ENCODE data around the gene MARK1.

- TF ChIP-seq CTCF (IDR thresholded peaks at IDR 0.05) = peak; percentile 68 to 83 (median 80)
- TF ChIP-seq POLR2A (IDR thresholded peaks at IDR 0.05) = no peak
Observed at GRCh38 chr1:220680085-220680687, 152.2 kb downstream of the MARK1 start.

Measured in heart left ventricle (tissue), 13 donors.